Keratinocyte (primary cell): ENCODE data around the gene CHRM1.

ENCODE experiments used
- EZH2 ChIP-seq: IDR thresholded peaks from one replicate; pipeline ENCODE4 v1.6.1; 2012; ENCODE audit warnings: inconsistent platforms, mild to moderate bottlenecking, low read length, moderate library complexity
- TF ChIP-seq, protein P1 (sequence below), 3 experiments: IDR thresholded peaks in 1 of 3; conservative IDR thresholded peaks in 1 of 3; optimal IDR thresholded peaks in 1 of 3; 2 replicates in 2 of 3; 3 replicates in 1 of 3; pipeline versions ENCODE3 to v1.5.1; 2011; ENCODE audit warnings: low read length in 3 of 3, mild to moderate bottlenecking in 3 of 3, moderate library complexity in 2 of 3, control low read depth in 1 of 3, inconsistent platforms in 1 of 3; ENCODE audit not compliant: insufficient read depth in 2 of 3; ENCODE audit errors: extremely low read depth in 1 of 3

GRCh38 chr11:62925745-62926679 is 4.8 kb upstream of the CHRM1 start:
- TF ChIP-seq, protein P1, sequence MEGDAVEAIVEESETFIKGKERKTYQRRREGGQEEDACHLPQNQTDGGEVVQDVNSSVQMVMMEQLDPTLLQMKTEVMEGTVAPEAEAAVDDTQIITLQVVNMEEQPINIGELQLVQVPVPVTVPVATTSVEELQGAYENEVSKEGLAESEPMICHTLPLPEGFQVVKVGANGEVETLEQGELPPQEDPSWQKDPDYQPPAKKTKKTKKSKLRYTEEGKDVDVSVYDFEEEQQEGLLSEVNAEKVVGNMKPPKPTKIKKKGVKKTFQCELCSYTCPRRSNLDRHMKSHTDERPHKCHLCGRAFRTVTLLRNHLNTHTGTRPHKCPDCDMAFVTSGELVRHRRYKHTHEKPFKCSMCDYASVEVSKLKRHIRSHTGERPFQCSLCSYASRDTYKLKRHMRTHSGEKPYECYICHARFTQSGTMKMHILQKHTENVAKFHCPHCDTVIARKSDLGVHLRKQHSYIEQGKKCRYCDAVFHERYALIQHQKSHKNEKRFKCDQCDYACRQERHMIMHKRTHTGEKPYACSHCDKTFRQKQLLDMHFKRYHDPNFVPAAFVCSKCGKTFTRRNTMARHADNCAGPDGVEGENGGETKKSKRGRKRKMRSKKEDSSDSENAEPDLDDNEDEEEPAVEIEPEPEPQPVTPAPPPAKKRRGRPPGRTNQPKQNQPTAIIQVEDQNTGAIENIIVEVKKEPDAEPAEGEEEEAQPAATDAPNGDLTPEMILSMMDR (optimal IDR thresholded peaks at IDR 0.05 in 1 of 3, IDR thresholded peaks at IDR 0.05 in 1 of 3, conservative IDR thresholded peaks at IDR 0.05 in 1 of 3; ENCODE audit: extremely low read depth in 1 of 3, insufficient read depth in 2 of 3, low read length in 3 of 3), result no peak
- TF ChIP-seq EZH2, result no peak
